ENCODE measurements around the gene PLXND1. TPM values are rescaled to one million over a fixed set of nuclear protein-coding genes. Genes with fewer than 3 reads are reported as not detected.
"Not testable (repeated sequence)": the region's sequence is repeated elsewhere in the genome, so short reads cannot be mapped to it uniquely, and the experiment has no call there.

PLXND1 gene
- total and polyA plus RNA-seq, 9 donors = 21.6 to 120 (median 57.1) TPM

DNA sequence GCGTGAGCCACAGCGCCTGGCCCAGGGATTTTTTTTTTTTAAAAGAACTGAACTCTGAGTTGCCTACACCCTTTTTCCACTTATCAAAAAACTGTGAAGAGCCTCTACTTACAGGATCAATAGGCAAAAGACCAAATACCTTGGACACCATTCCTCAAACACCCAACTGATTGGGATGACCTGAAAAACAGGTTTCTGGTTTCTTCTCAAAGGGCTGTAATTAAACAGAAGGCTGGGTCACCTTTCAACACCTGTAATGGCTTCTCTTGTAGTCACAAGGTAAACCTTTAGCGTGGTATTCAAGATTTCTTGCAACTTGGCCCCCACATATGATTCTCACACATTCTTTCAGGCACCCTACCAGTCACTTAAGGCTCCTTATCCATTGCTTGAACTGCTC lies 38.4 kb upstream of the PLXND1 start:
- WGBS, 3 donors = 97 to 99% (median 98%) methylated on average over 3 of the region's 3 CpGs
- H3K4me3 ChIP-seq = no peak overlapping the region
- H3K9me3 ChIP-seq = no peaks in the 10 kb centered on the region
- TF ChIP-seq, protein P1, sequence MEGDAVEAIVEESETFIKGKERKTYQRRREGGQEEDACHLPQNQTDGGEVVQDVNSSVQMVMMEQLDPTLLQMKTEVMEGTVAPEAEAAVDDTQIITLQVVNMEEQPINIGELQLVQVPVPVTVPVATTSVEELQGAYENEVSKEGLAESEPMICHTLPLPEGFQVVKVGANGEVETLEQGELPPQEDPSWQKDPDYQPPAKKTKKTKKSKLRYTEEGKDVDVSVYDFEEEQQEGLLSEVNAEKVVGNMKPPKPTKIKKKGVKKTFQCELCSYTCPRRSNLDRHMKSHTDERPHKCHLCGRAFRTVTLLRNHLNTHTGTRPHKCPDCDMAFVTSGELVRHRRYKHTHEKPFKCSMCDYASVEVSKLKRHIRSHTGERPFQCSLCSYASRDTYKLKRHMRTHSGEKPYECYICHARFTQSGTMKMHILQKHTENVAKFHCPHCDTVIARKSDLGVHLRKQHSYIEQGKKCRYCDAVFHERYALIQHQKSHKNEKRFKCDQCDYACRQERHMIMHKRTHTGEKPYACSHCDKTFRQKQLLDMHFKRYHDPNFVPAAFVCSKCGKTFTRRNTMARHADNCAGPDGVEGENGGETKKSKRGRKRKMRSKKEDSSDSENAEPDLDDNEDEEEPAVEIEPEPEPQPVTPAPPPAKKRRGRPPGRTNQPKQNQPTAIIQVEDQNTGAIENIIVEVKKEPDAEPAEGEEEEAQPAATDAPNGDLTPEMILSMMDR (IDR thresholded peaks at IDR 0.05) = no peak
- TF ChIP-seq POLR2A (IDR thresholded peaks at IDR 0.05) = no peak
- TF ChIP-seq EP300 (IDR thresholded peaks at IDR 0.05) = no peak
- intact Hi-C loops (cut with DNase I) = loop anchor here in 3 of 4 donors (5.0 to 10.0 kb wide), 4 partner anchors 177 to 290 kb away; no protein-coding TSS in a partner anchor
- no peak for DNase-seq
- H3K27me3 ChIP-seq = no peaks in the 10 kb centered on the region
- no peaks in the 10 kb centered on the region for H3K36me3 ChIP-seq
- H3K4me1 ChIP-seq (ENCODE audit: insufficient read depth) = no peaks in the 10 kb centered on the region
- no peak overlapping the region for H3K27ac ChIP-seq

DNA sequence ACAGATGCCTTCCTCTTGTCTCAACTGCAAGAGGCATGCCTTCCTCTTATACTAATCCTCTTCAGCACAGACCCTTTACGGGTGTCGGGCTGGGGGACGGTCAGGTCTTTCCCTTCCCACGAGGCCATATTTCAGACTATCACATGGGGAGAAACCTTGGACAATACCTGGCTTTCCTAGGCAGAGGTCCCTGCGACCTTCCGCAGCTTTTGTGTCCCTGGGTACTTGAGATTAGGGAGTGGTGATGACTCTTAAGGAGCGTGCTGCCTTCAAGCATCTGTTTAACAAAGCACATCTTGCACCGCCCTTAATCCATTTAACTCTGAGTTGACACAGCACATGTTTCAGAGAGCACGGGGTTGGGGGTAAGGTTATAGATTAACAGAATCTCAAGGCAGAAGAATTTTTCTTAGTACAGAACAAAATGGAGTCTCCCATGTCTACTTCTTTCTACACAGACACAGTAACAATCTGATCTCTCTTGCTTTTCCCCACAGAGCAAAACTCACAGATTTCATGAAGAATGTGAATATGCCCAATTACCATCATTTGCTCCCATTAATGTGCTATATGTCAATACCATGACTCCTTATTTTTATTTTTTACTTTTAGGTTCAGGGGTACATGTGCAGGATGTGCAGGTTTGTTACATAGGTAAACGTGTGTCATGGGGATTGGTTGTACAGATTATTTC lies 35.2 kb upstream of the PLXND1 start:
- not testable (repeated sequence) for H3K4me3 ChIP-seq; H3K9me3 ChIP-seq; H3K27me3 ChIP-seq; H3K27ac ChIP-seq; H3K4me1 ChIP-seq (ENCODE audit: insufficient read depth); DNase-seq; H3K36me3 ChIP-seq
- intact Hi-C loops (cut with DNase I) = loop anchor here in 1 of 4 donors (10.0 kb wide), 1 partner anchor 293 kb away; no protein-coding TSS in a partner anchor
- whole genome bisulfite sequencing, 3 donors = 40 to 51% (median 44%) methylated on average over 9 to 10 of the region's 10 CpGs

DNA sequence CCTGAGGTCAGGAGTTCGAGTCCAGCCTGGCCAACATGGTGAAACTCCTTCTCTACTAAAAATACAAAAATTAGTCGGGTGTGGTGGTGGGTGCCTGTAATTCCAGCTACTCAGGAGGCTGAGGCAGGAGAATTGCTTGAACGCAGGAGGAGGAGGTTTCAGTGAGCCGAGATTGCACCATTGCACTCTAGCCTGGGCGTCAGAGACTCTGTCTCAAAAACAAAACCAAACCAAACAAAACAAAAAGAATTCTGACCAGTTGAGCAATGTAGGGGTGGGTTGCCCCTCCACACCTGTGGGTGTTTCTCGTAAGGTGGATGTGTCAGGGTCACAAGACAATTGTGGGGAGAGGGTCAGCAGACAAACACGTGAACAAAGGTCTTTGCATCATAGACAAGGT lies 34.5 kb upstream of the PLXND1 start:
- intact Hi-C loops (cut with DNase I) = loop anchor here in 1 of 4 donors (10.0 kb wide), 1 partner anchor 294 kb away; no protein-coding TSS in a partner anchor
- H3K9me3 ChIP-seq; H3K27ac ChIP-seq; H3K27me3 ChIP-seq; H3K4me1 ChIP-seq (ENCODE audit: insufficient read depth); DNase-seq; H3K36me3 ChIP-seq; H3K4me3 ChIP-seq: not testable (repeated sequence)
- WGBS, 3 donors = 77 to 84% (median 82%) methylated on average over 7 of the region's 7 CpGs

DNA sequence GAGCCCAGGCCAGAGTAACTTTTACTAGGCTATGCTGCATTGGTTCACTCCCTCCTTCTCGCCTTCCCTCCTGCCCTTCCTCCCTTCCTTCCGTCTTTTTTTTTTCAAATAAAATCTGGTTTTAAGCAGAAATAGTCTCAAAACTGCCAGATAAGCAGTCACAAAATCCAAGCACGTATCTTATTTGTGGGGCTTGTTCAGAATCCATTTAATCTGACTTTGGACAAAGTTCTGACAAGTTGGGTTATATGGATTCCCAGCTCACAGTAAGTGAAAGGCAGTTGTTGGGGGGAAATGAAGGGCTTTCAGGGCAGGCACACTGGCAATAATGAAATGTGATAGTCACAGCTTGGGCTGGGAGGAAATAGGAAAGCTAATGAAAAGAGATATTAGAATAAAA lies 32.0 kb upstream of the PLXND1 start:
- TF ChIP-seq EP300 (IDR thresholded peaks at IDR 0.05) (no peak), POLR2A (IDR thresholded peaks at IDR 0.05) (no peak)
- TF ChIP-seq, protein P1 (IDR thresholded peaks at IDR 0.05) = no peak
- intact Hi-C loops (cut with DNase I) = loop anchor here in 3 of 4 donors (10.0 kb wide), 4 partner anchors 186 to 366 kb away; no protein-coding TSS in a partner anchor
- H3K36me3 ChIP-seq = no peaks in the 10 kb centered on the region
- no peaks in the 10 kb centered on the region for H3K9me3 ChIP-seq
- WGBS, 3 donors = 48 to 58% (median 49%) methylated on average over 3 of the region's 3 CpGs
- H3K27me3 ChIP-seq = no peaks in the 10 kb centered on the region
- H3K4me3 ChIP-seq = no peak overlapping the region
- H3K27ac ChIP-seq = no peak overlapping the region
- no peaks in the 10 kb centered on the region for H3K4me1 ChIP-seq (ENCODE audit: insufficient read depth)
- no peak for DNase-seq

- TF ChIP-seq EP300 (IDR thresholded peaks at IDR 0.05) (no peak), POLR2A (IDR thresholded peaks at IDR 0.05) (no peak)
- TF ChIP-seq, protein P1 (IDR thresholded peaks at IDR 0.05) = no peak
- intact Hi-C loops (cut with DNase I) = loop anchor here in 3 of 4 donors (10.0 kb wide), 4 partner anchors 189 to 369 kb away; no protein-coding TSS in a partner anchor
- H3K27ac ChIP-seq = no peak overlapping the region
- H3K27me3 ChIP-seq = no peaks in the 10 kb centered on the region
- DNase-seq = no peak
- H3K36me3 ChIP-seq = no peaks in the 10 kb centered on the region
- H3K4me1 ChIP-seq (ENCODE audit: insufficient read depth) = no peaks in the 10 kb centered on the region
- WGBS, 3 donors = 75 to 90% (median 85%) methylated on average over 3 of the region's 3 CpGs
- no peak overlapping the region for H3K4me3 ChIP-seq
- H3K9me3 ChIP-seq = no peaks in the 10 kb centered on the region
Observed at GRCh38 chr3:129636082-129636481, 29.6 kb upstream of the PLXND1 start.
